H9 (cell line): ENCODE measurements around the gene RAF1. TPM values are rescaled to one million over a fixed set of nuclear protein-coding genes. Genes with fewer than 3 reads are reported as not detected.
A peak's percentile ranks its signal among the peaks of the same experiment; 100 is the strongest.
"Not testable (repeated sequence)": the region's sequence is repeated elsewhere in the genome, so short reads cannot be mapped to it uniquely, and the experiment has no call there.

Experiments
- DNase-seq: peaks from one replicate; pipeline ENCODE4 v3.0.0-alpha.2; 2017
- H2AFZ ChIP-seq: one replicate; pipeline ENCODE4 v1.6.1; 2013; ENCODE audit warnings: mild to moderate bottlenecking, low read length, control low read depth, moderate library complexity
- H2AK5ac ChIP-seq: 2 replicates; pipeline ENCODE4 v1.6.1; 2013; ENCODE audit warnings: low read length, control low read depth, mixed read lengths; ENCODE audit not compliant: insufficient read length
- H2BK120ac ChIP-seq: one replicate; pipeline ENCODE4 v1.6.1; 2013; ENCODE audit warnings: low read depth, mild to moderate bottlenecking, low read length, control low read depth, inconsistent platforms; ENCODE audit not compliant: poor library complexity, severe bottlenecking
- H2BK12ac ChIP-seq: 2 replicates; pipeline ENCODE4 v1.6.1; 2013; ENCODE audit warnings: low read length, control low read depth, mixed read lengths, low read depth; ENCODE audit not compliant: insufficient read length
- H2BK15ac ChIP-seq: 2 replicates; pipeline ENCODE4 v1.6.1; 2013; ENCODE audit warnings: low read depth, low read length, control low read depth
- H2BK20ac ChIP-seq: one replicate; pipeline ENCODE4 v1.6.1; 2013; ENCODE audit warnings: low read depth, mild to moderate bottlenecking, low read length, control low read depth, inconsistent platforms; ENCODE audit not compliant: poor library complexity, severe bottlenecking
- H2BK5ac ChIP-seq: 2 replicates; pipeline ENCODE4 v1.6.1; 2013; ENCODE audit warnings: low read length, control low read depth, mixed read lengths; ENCODE audit not compliant: insufficient read length
- H3K14ac ChIP-seq: 2 replicates; pipeline ENCODE4 v1.6.1; 2013; ENCODE audit warnings: low read length, control low read depth; ENCODE audit not compliant: insufficient read depth
- H3K18ac ChIP-seq: 2 replicates; pipeline ENCODE4 v1.6.1; 2013; ENCODE audit warnings: low read depth, mild to moderate bottlenecking, mixed read lengths, low read length, control low read depth; ENCODE audit not compliant: insufficient read length
- H3K23ac ChIP-seq: 2 replicates; pipeline ENCODE4 v1.6.1; 2013; ENCODE audit warnings: low read length, control low read depth, mixed read lengths, low read depth; ENCODE audit not compliant: insufficient read length
- H3K23me2 ChIP-seq: 2 replicates; pipeline ENCODE4 v1.6.1; 2013; ENCODE audit warnings: low read depth, mild to moderate bottlenecking, mixed read lengths, low read length, control low read depth; ENCODE audit not compliant: insufficient read length, poor library complexity, severe bottlenecking
- H3K27ac ChIP-seq: 2 replicates; pipeline ENCODE4 v1.5.1; 2013; ENCODE audit warnings: low read length, control low read depth, mixed read lengths, low read depth; ENCODE audit not compliant: insufficient read length
- H3K27me3 ChIP-seq: 2 replicates; pipeline ENCODE4 v1.6.1; 2013; ENCODE audit warnings: low read length, control low read depth, inconsistent platforms; ENCODE audit not compliant: insufficient read depth
- H3K4ac ChIP-seq: 2 replicates; pipeline ENCODE4 v1.6.1; 2013; ENCODE audit warnings: low read depth, mild to moderate bottlenecking, control low read depth, inconsistent platforms, low read length, moderate library complexity
- H3K4me1 ChIP-seq: 2 replicates; pipeline ENCODE4 v1.6.1; 2013; ENCODE audit warnings: low read length, control low read depth, inconsistent platforms; ENCODE audit not compliant: insufficient read depth
- H3K4me2 ChIP-seq: 2 replicates; pipeline ENCODE4 v1.6.1; 2013; ENCODE audit warnings: low read length, control low read depth, mixed read lengths; ENCODE audit not compliant: insufficient read length, insufficient read depth
- H3K56ac ChIP-seq: 2 replicates; pipeline ENCODE4 v1.6.1; 2013; ENCODE audit warnings: low read depth, mild to moderate bottlenecking, mixed read lengths, low read length, control low read depth; ENCODE audit not compliant: insufficient read length
- H3K79me1 ChIP-seq: 2 replicates; pipeline ENCODE4 v1.6.1; 2013; ENCODE audit warnings: low read depth, mild to moderate bottlenecking, moderate library complexity, low read length, control low read depth, inconsistent platforms; ENCODE audit not compliant: insufficient read depth, poor library complexity, severe bottlenecking
- H3K79me2 ChIP-seq: 2 replicates; pipeline ENCODE4 v1.6.1; 2013; ENCODE audit warnings: low read length, control low read depth, inconsistent platforms; ENCODE audit not compliant: insufficient read depth
- H3K9ac ChIP-seq: 2 replicates; pipeline ENCODE4 v1.6.1; 2013; ENCODE audit warnings: low read length, control low read depth, mixed read lengths; ENCODE audit not compliant: insufficient read length; ENCODE audit errors: extremely low read depth
- H3K9me3 ChIP-seq: one replicate; pipeline ENCODE4 v1.6.1; 2013; ENCODE audit warnings: low read depth, low read length, inconsistent platforms; ENCODE audit not compliant: control insufficient read depth
- H3T11ph ChIP-seq: one replicate; pipeline ENCODE4 v1.6.1; 2013; ENCODE audit warnings: mild to moderate bottlenecking, low read length, control low read depth, inconsistent platforms
- H4K20me1 ChIP-seq: one replicate; pipeline ENCODE4 v1.6.1; 2013; ENCODE audit not compliant: control insufficient read depth, insufficient read length, insufficient read depth
- H4K5ac ChIP-seq: 2 replicates; pipeline ENCODE4 v1.6.1; 2013; ENCODE audit warnings: low read depth, mild to moderate bottlenecking, mixed read lengths, low read length, control low read depth; ENCODE audit not compliant: insufficient read length
- H4K8ac ChIP-seq: replicated peaks from 2 replicates; pipeline ENCODE4 v1.6.1; 2013; ENCODE audit warnings: low read length, control low read depth, mixed read lengths, low read depth; ENCODE audit not compliant: insufficient read length
- H4K91ac ChIP-seq: 2 replicates; pipeline ENCODE4 v1.6.1; 2013; ENCODE audit warnings: low read depth, mild to moderate bottlenecking, moderate library complexity, mixed read lengths, low read length, control low read depth; ENCODE audit not compliant: insufficient read length
- H3K27ac Mint-ChIP-seq, 3 experiments: 2 replicates in 2 of 3; 3 replicates in 1 of 3; pipeline ENCODE4 v1.8.0; 2020 to 2021; ENCODE audit warnings: mixed read lengths in 3 of 3, mild to moderate bottlenecking in 1 of 3, moderate library complexity in 1 of 3
- H3K27me3 Mint-ChIP-seq: 2 replicates; pipeline ENCODE4 v1.8.0; 2021; ENCODE audit warnings: low read depth, mild to moderate bottlenecking, moderate library complexity, mixed read lengths
- H3K36me3 Mint-ChIP-seq, 3 experiments: 2 replicates in 2 of 3; 3 replicates in 1 of 3; pipeline ENCODE4 v1.8.0; 2020 to 2021; ENCODE audit warnings: low read depth in 3 of 3, mixed read lengths in 3 of 3; ENCODE audit not compliant: insufficient read depth in 1 of 3
- H3K4me1 Mint-ChIP-seq, 2 experiments: 2 replicates each; pipeline ENCODE4 v1.8.0; 2020; ENCODE audit warnings: mixed read lengths in 2 of 2
- H3K4me3 Mint-ChIP-seq, 2 experiments: 2 replicates in 1 of 2; 3 replicates in 1 of 2; pipeline ENCODE4 v1.8.0; 2020 to 2021; ENCODE audit warnings: mild to moderate bottlenecking in 2 of 2, mixed read lengths in 2 of 2, moderate library complexity in 1 of 2
- H3K9me3 Mint-ChIP-seq, 2 experiments: 2 replicates in 1 of 2; 3 replicates in 1 of 2; pipeline ENCODE4 v1.8.0; 2020; ENCODE audit warnings: mild to moderate bottlenecking in 2 of 2, mixed read lengths in 2 of 2, moderate library complexity in 1 of 2
- CTCF ChIP-seq: fragments of 200-600 bp; sonication (generic); conservative IDR thresholded peaks from 3 replicates; pipeline ENCODE4 v1.8.0; 2021; ENCODE audit warnings: antibody characterized with exemption, mild to moderate bottlenecking
- WGBS: extraction: QIAGEN DNeasy Blood & Tissue Kit; methylation state at CpG from one replicate; pipeline ENCODE4 v1.1.7; 2013; ENCODE audit warnings: missing lambda C conversion rate, low lambda C conversion rate, mixed read lengths; ENCODE audit not compliant: insufficient read length; ENCODE audit errors: extremely low coverage; 5-methylcytosine and 5-hydroxymethylcytosine counted together
- total RNA-seq: library from RNA; stranded (reverse); gene quantifications from 2 replicates; pipeline ENCODE4 v1.2.1, GENCODE V29; 2021

Gene RAF1
- total RNA-seq, 1 experiment from 2014 or later: 112 TPM

- Mint-ChIP-seq H3K4me1 (peaks cover 19 to 20% of the 10 kb centered on the region in 2 experiments), H3K27ac (no peak overlapping the region; a peak in 1 of 7 replicates), H3K4me3 (peak overlapping the region in 1 of 2 experiments; percentile 46; a peak in 2 of 5 replicates)
These were observed 119.1 kb downstream of the RAF1 start for GRCh38 chr3:12544652-12545472.

GRCh38 chr3:12543497-12543896, 120.4 kb downstream of the RAF1 start:
- H3T11ph ChIP-seq, H3K23me2 ChIP-seq, H3K9ac ChIP-seq, H2BK5ac ChIP-seq, H2AK5ac ChIP-seq, H3K4me1 ChIP-seq, H3K14ac ChIP-seq, H2AFZ ChIP-seq, H2BK15ac ChIP-seq, H4K5ac ChIP-seq, DNase-seq, H3K4ac ChIP-seq, H3K9me3 Mint-ChIP-seq, H3K9me3 ChIP-seq, H3K27me3 ChIP-seq, H2BK20ac ChIP-seq, H3K18ac ChIP-seq, H3K56ac ChIP-seq, H3K79me1 ChIP-seq, H4K20me1 ChIP-seq, H3K4me3 Mint-ChIP-seq, H3K79me2 ChIP-seq, H3K27ac Mint-ChIP-seq, H2BK120ac ChIP-seq, H3K27ac ChIP-seq, H2BK12ac ChIP-seq, H3K27me3 Mint-ChIP-seq, H4K8ac ChIP-seq, H3K36me3 Mint-ChIP-seq, H4K91ac ChIP-seq, H3K23ac ChIP-seq, H3K4me2 ChIP-seq: not testable (repeated sequence)
- WGBS: no CpG with 5 or more reads among the region's 12 CpGs
- H3K4me1 Mint-ChIP-seq: peaks cover 19 to 20% of the 10 kb centered on the region in 2 experiments

More at GRCh38 chr3:12544652-12545472, 119.1 kb downstream of the RAF1 start:
- 0 out of 2 replicates have a peak, but pooled peaks cover 2% of the 10 kb centered on the region for H3K27me3 Mint-ChIP-seq
- H3K9me3 ChIP-seq: no peaks in the 10 kb centered on the region
- no peak overlapping the region for H2BK120ac ChIP-seq
- no peak overlapping the region for H4K5ac ChIP-seq
- no peak overlapping the region for H2BK15ac ChIP-seq
- no peak overlapping the region for H2AFZ ChIP-seq
- H3K36me3 Mint-ChIP-seq: no peaks in the 10 kb centered on the region
- H3K4ac ChIP-seq: no peak overlapping the region
- DNase-seq: peak; percentile 61
- no peak overlapping the region for H3K56ac ChIP-seq
- no peak overlapping the region for H4K91ac ChIP-seq
- no peak overlapping the region for H3K14ac ChIP-seq
- no peak overlapping the region for H3K23ac ChIP-seq
- no peak overlapping the region for H4K8ac ChIP-seq
- no peak overlapping the region for H3K18ac ChIP-seq
- H2AK5ac ChIP-seq: no peak overlapping the region
- TF ChIP-seq CTCF: no peak
- no peak overlapping the region for H2BK20ac ChIP-seq
- no peak overlapping the region for H3K9ac ChIP-seq
- no peaks in the 10 kb centered on the region for H3K23me2 ChIP-seq
- no peaks in the 10 kb centered on the region for H3K27me3 ChIP-seq
- no peaks in the 10 kb centered on the region for H4K20me1 ChIP-seq
- no CpG with 5 or more reads among the region's 11 CpGs for WGBS
- H2BK12ac ChIP-seq: no peak overlapping the region
- H3T11ph ChIP-seq: no peak overlapping the region
- no peaks in the 10 kb centered on the region for H3K79me1 ChIP-seq
- H3K4me2 ChIP-seq: peak overlapping the region; percentile 13
- H3K9me3 Mint-ChIP-seq: no peaks in the 10 kb centered on the region
- no peak overlapping the region for H3K27ac ChIP-seq
- H3K4me1 ChIP-seq: no peaks in the 10 kb centered on the region
- no peak overlapping the region for H2BK5ac ChIP-seq
- no peaks in the 10 kb centered on the region for H3K79me2 ChIP-seq
